ENCODE data around the gene RASA4.
"Not testable (repeated sequence)": the region's sequence is repeated elsewhere in the genome, so short reads cannot be mapped to it uniquely, and the experiment has no call there.

The RASA4 gene

DNA sequence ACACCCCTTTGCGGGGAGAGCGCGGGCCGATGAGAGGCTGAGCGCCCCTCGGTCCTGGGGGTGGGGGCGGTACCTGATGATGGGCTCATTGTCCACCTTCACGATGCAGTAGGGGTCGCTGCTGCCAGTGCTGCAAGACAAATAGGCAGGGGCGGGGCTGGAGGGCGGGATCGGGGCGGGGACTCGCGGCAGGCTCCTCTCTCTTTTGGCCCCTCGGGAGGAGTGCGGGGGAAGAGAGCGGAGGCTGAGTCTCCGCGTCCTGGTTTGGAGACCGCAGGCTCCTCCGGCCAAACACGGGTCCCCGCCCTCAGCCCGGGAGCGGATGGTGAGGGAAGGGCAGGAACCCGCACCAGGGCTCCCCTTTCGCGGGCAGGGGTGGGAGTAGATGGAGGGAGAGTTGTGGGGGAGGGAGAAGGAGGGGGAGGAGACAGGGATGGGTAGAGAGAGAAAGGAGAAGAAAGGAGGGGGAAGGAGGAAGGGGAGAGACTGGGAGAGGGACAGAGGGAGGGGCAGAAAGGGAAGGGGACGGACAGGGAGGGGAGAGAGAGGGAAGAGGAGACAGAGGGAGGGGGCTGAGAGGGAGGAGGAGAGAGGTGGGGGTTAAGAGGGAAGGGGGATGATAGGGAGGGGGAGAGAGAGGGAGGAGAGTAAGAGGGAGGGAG is 5.4 kb downstream of the RASA4 start:
- DNase-seq (ENCODE audit: low read depth): not testable (repeated sequence)

DNA sequence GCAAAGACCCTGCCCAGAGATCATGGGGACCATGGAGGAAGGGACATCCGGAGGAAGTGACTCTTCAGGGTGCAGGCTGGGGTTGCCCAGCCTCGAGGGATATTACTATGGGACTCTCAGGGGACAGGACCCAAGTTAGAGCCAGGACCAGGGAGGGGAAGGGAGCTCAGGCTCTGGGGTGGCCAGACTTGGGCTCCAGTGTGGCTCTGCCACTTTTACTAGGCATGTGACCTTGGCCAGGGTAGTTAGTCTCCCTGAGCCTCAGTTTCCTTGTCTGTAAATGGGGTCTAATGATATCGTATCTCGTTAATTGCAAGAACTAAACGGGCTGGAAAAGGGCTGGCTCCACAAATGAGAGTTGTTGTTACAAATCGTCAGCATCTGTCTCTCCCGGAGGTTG is 6.1 kb downstream of the RASA4 start:
- H3K4me3 ChIP-seq (ENCODE audit: control insufficient read depth, low read depth, low read length); DNase-seq (ENCODE audit: low read depth): not testable (repeated sequence)

More for the DNA sequence above, 5.4 kb downstream of the RASA4 start:
- not testable (repeated sequence) for H3K4me3 ChIP-seq (ENCODE audit: control insufficient read depth, low read depth, low read length)

DNA sequence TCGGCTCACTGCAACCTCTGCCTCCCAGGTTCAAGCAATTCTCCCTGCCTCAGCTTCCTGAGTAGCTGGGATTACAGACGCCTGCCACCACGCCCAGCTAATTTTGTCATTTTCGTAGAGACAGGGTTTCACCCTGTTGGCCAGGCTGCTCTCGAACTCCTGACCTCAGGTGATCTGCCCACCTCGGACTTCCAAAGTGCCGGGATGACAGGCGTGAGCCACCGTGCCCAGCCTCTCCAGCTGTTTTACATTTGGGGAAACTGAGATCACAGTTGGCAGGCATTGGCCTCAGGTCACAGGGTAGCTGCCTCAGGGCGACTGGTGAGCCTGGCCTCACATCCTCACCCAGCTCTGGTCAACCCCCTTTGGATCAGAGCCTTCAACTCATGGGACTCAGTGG is 6.8 kb downstream of the RASA4 start:
- H3K4me3 ChIP-seq (ENCODE audit: control insufficient read depth, low read depth, low read length); DNase-seq (ENCODE audit: low read depth): not testable (repeated sequence)

DNA sequence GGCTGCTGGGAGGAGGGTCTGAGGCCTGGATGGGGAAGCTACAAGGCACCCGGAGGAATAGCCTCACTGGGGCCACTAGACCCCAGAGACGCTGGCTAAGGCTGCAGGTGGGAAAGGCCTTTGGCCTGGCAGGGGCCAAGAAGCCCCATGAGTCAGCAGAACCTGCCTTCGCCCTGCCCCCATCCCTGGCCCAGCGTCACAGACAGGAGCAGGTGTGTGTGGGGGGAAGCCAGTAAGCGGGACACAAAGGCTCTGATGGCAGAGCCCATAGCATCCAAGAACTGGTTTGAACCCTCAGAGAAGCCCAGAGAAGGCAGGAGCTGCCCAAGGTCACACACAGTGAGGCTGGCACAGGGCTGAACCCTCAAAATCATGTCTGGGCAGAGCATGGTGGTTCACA is 9.7 kb downstream of the RASA4 start:
- not testable (repeated sequence) for H3K4me3 ChIP-seq (ENCODE audit: control insufficient read depth, low read depth, low read length); DNase-seq (ENCODE audit: low read depth)

DNA sequence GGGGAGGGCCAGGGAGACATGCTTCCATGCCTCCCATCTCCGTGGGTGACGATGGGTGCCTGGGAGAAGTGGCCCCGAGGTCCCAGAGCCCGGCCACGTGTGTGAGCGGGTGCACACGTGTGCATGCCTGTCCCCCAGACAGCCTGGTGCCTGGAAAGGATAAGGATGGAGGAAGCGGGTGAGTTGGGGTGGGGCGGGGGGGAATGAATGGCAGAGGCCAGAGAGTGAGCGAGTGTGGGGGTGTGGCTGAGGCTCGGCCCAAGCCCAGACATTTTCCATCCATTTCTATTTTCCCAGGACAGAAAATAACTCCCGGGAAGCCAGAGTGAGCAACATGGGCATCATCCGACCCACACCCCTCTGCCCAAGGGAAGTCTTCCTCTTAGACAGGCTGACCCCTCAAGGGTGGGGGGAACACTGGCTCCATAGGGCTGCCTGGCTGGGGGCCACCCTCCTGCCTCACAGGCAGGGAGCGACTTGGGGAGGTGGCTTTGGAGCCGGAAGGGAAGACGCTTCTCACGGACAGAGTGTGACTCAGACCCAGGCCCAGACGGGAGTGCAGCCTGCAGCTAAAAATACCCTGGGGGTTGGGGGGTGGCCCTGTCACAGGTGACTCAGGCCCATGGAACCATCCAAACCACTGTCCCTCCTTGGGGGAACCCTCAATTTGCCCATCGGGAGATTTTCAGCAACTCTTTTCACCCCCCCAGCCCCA is 12.0 kb downstream of the RASA4 start:
- not testable (repeated sequence) for H3K4me3 ChIP-seq (ENCODE audit: control insufficient read depth, low read depth, low read length); DNase-seq (ENCODE audit: low read depth)

DNA sequence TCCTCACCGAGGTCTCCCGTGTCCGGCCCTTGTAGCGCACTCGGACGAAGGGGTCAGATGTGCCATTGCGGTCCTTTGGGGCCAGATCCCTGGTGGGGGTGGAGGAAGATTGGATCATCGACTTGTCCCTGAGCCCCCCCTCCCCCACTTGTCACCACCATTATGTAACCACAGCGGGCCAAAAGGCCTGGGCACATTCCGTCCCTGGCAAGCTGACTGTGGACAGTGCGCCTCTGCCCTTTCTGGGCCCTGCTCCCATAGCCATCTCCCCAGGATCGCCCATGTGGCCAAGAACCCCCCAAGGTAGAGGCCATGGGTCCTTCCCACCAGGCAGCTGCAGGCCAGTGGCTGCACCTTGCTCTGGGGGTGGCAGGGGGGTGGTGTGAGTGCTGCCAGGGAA is 14.2 kb downstream of the RASA4 start:
- H3K4me3 ChIP-seq (ENCODE audit: control insufficient read depth, low read depth, low read length); DNase-seq (ENCODE audit: low read depth): not testable (repeated sequence)

DNA sequence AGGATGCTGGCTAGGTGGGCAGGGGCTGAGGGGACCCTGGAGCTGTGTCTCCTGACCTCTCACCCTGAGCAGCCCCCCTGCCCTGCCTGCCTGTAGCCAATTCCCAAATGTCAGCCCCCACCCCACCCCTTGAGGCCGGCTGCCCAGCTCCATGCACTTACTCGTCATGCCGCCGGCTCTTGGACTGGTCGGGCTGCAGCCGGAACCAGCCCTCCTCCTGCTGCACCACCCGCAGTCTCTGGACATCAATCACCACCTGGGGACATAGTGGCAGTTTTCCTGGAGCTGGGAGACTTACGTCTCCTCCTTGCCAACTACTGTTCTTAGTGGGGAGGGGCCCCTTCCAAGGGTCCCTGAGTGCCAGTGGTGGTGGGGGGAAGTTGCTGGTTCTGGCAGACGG is 16.9 kb downstream of the RASA4 start:
- H3K4me3 ChIP-seq (ENCODE audit: control insufficient read depth, low read depth, low read length); DNase-seq (ENCODE audit: low read depth): not testable (repeated sequence)

DNA sequence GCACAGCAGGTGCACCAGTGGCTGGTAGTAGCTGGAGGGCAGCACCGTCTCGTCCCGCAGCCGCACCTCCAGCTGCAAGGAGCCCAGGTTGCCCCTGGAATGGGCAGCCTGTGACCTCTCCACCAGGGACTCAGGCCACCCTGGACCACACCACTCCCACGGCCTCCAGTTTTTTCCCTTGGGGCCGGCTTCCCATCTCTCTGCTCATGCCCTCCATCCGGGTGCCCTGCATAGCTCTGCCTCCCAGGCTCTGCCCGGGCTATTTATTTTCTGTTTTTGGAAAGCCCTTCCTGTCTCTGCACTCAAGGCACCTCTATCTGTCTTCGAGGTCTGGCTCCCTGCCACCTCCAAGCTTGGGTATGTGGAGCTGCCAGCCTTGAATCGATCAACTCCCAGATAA is 20.5 kb downstream of the RASA4 start:
- H3K4me3 ChIP-seq (ENCODE audit: control insufficient read depth, low read depth, low read length); DNase-seq (ENCODE audit: low read depth): not testable (repeated sequence)

DNA sequence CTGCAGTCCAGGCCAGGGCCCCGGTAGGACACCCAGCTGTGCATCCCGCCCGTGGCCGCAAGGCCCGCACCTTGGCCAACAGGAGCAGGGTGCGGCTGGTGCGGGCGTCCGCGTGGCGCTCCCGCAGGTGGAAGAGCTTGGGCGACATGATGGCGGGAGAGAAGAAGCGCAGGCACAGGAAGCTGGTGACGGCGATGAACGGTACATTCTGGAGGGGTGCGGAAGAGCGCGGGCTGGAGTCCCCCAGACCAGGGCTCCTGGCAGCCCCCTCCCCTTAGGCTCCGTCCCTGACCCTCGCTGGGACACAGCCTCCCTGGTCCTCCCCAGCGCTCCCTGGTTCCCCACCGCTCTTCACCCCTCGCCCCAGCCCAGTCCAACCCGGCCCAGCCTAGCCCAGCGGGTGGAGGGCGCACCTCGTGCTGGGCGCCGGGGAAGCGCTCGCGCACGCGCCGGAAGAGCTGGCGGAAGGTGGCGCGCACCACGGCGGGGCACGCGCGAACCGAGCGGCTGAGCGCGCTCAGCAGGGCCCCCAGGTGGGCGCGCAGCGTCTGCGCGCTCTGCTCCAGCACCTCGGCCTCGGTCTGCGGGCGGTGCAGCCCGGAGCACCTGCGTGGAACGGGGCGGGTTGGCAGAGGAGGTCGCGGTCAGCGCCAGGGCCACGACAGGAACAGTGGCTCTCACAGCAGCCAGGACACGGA is 22.8 kb downstream of the RASA4 start:
- not testable (repeated sequence) for DNase-seq (ENCODE audit: low read depth); H3K4me3 ChIP-seq (ENCODE audit: control insufficient read depth, low read depth, low read length)

DNA sequence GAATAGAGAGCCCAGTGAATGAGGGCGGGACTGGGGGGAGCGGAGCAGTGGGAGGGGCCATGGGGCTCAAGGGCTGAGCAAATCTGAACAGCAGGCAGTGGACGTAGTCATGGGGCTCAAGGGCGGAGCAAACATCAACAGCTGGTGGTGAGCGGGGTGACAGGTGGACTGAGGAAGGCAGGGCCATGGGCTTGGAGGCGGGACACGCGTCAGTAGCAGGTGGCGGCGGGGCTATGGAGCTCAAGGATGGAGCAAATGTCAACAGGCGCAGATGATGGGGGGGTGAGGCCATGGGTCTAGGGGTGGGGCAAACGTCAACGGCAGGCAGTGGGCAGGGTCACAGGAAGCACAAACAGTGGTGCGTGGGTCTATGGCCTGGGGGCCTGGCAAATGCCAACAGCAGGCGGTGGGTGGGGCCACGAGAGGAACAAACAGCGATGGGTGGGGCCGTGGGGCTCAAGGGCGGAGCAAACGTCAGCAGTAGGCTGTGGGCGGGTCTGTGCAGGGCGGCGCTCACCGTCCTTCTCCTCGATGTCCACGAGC is 24.0 kb downstream of the RASA4 start:
- not testable (repeated sequence) for DNase-seq (ENCODE audit: low read depth); H3K4me3 ChIP-seq (ENCODE audit: control insufficient read depth, low read depth, low read length)

DNA sequence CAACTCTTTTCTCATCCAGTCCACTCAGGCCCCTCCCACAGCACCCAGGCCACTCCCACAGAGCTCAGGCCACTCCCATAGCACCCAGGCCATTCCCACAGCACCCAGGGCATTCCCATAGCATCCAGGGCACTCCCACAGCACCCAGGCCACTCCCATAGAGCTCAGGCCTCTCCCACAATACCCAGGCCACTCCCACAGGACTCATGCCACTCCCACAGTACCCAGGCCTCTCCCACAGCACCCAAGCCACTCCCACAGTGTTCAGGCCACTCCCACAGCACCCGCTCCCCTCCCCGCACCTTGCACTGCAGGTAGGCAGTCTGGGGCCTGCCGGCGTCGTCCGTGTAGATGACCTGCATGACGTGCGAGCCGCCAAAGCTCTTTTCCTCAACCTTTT is 26.7 kb downstream of the RASA4 start:
- not testable (repeated sequence) for DNase-seq (ENCODE audit: low read depth); H3K4me3 ChIP-seq (ENCODE audit: control insufficient read depth, low read depth, low read length)

DNA sequence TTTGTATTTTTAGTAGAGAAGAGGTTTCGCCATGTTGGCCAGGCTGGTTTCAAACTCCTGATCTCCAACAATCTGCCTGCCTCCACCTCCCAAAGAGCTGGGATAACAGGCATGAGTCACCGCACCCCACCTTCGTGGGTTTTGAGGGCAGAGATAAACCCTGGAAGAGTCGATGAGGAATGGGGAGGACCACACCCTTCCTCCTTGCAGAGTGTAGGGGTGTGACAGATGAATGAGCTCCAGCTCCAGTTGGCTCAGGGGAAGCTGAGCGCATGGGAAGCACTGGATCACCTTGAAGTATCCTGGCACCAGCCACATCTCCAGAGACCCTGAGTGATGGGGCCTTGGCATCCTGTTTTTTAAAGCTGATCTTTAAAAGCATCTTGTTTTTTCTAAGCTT is 33.1 kb downstream of the RASA4 start:
- not testable (repeated sequence) for H3K4me3 ChIP-seq (ENCODE audit: control insufficient read depth, low read depth, low read length); DNase-seq (ENCODE audit: low read depth)

DNA sequence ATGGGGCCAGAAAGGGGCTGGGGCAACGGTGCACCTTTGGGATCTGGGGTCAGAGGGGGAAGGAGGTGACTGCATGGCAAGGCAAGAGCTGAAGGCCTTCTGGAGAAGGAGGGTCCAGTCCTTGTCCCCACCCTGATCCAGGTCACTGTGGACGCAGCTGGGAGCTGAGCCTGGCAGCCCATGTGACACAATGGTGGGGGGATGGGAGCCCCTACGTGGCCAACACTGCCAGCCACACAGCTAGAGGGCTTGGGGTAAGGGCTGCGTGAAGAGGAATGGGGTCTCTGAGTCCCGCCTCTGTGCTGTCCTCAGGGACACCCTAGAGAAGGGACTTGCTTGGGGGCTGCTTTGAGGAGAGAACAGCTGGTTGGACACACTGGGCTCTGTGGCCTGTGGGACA is 34.8 kb downstream of the RASA4 start:
- H3K4me3 ChIP-seq (ENCODE audit: control insufficient read depth, low read depth, low read length); DNase-seq (ENCODE audit: low read depth): not testable (repeated sequence)

DNA sequence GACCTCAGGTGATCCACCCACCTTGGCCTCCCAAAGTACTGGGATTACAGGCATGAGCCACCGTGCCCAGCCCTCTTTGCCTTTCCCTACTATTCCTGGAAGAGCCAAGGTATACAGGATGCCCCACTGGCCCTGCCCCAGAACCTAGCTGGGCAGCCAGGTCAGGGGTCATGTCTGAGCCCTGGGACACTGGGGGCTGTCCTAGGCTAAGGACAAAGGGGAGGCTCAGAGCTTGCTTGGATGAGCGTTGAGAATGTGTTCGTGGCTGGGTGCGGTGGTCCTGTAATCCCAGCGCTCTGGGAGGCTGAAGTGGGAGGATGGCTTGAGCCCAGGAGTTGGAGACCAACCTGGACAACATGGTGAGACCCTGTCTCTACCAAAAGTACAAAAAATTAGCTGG is 38.1 kb downstream of the RASA4 start:
- H3K4me3 ChIP-seq (ENCODE audit: control insufficient read depth, low read depth, low read length); DNase-seq (ENCODE audit: low read depth): not testable (repeated sequence)

DNA sequence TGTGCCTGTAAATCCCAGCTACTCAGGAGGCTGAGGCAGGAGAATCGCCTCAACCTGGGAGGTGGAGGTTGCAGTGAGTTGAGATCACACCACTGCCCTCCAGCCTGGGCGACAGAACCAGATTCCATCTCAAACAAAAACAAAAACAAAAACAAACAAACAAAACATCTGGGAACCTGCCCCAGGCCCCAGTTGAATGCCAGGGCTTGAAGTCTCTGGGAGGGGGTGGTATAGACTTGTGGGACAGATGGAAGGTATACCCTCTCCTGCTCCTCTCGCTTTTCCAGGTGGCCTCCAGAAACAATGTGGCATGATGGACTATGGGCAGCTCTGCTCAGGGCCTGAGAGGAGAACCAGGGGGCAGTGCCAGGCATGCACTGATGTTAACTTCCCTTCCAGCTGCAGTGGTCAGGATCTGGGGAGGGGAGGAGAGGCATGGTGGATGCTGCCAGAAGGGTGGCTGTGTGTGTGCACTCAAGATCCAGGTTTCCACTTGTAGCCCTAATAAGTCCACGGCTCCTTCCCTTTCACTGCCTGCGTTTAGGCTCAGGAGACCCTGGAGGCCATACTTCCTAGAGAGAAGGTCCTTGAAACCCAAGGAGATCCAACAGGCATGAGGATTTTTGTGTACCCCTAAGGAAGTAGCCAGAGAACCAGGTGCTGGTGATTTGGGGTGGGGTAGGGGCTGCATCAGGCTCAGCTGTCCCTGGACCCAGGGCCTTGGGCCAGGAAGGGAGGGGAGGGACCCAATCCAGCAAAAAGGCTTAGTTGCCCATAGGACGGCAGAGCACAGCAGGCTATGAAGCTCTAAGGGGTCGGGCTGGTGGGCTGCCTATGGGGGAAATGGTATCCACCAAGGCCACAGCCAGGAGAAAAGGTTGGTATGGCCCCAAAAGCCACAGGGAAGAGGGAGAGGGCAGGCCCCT is 39.0 kb downstream of the RASA4 start:
- not testable (repeated sequence) for DNase-seq (ENCODE audit: low read depth); H3K4me3 ChIP-seq (ENCODE audit: control insufficient read depth, low read depth, low read length)

DNA sequence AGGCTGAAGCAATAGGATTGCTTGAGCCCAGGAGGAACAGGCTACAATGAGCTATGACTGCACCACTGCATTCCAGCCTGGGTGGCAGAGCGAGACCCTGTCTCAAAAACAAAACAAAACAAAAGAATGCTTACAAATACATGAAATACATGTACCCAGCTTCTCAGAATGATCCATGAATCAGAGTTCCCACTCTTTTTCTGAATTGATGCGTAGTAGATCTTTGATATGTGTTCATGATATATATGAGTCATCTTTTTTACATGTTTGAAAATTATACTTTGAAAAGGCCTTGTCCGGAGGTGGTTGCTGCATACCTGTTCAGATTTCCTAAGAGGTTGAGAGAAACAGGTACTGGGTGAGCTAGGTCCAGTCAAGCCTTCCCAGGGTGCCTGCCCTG is 40.2 kb downstream of the RASA4 start:
- H3K4me3 ChIP-seq (ENCODE audit: control insufficient read depth, low read depth, low read length); DNase-seq (ENCODE audit: low read depth): not testable (repeated sequence)

DNA sequence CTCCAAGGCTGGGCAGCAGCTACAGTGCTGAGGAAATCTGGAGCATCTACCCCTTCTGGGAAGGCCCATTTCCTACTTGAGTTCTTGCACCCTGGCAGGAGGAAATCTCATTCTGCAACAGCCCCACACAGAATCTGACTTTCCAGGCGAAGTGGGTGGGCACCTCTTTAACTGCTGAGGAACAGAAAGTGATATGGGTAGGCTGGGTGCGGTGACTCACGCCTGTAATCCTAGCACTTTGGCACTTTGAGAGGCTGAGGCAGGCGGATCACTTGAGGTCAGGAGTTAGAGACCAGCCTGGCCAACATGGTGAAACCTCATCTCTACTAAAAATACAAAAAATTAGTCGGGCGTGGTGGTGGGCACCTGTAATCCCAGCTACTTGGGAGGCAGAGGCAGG is 41.9 kb downstream of the RASA4 start:
- not testable (repeated sequence) for H3K4me3 ChIP-seq (ENCODE audit: control insufficient read depth, low read depth, low read length); DNase-seq (ENCODE audit: low read depth)
